ENCODE measurements around the gene CHGA. TPM values are rescaled to one million over a fixed set of nuclear protein-coding genes. Genes with fewer than 3 reads are reported as not detected.

Gene CHGA
- total RNA-seq, 1 experiment from 2014 or later, result 10.5 TPM

GRCh38 chr14:92958373-92959188, 35.6 kb downstream of the CHGA start:
- DNase-seq (ENCODE audit: extremely low read depth, low read depth), result no peak

GRCh38 chr14:92959189-92959531, 36.2 kb downstream of the CHGA start:
- DNase-seq (ENCODE audit: extremely low read depth, low read depth), result no peak

GRCh38 chr14:92959761-92960680, 37.1 kb downstream of the CHGA start:
- DNase-seq (ENCODE audit: extremely low read depth, low read depth), result no peak

- DNase-seq (ENCODE audit: extremely low read depth, low read depth), result no peak
Measured at GRCh38 chr14:92960706-92961566, 38.0 kb downstream of the CHGA start.

GRCh38 chr14:92961567-92961855, 38.6 kb downstream of the CHGA start:
- DNase-seq (ENCODE audit: extremely low read depth, low read depth), result no peak

GRCh38 chr14:92962031-92962830, 39.3 kb downstream of the CHGA start:
- DNase-seq (ENCODE audit: extremely low read depth, low read depth), result no peak

- DNase-seq (ENCODE audit: extremely low read depth, low read depth), result no peak
Measured at GRCh38 chr14:92962831-92963095, 39.8 kb downstream of the CHGA start.

GRCh38 chr14:92963301-92964123, 40.6 kb downstream of the CHGA start:
- no peak for DNase-seq (ENCODE audit: extremely low read depth, low read depth)

GRCh38 chr14:92964124-92965109, 41.5 kb downstream of the CHGA start:
- DNase-seq (ENCODE audit: extremely low read depth, low read depth), result no peak

GRCh38 chr14:92965281-92965680, 42.3 kb downstream of the CHGA start:
- DNase-seq (ENCODE audit: extremely low read depth, low read depth), result no peak

- no peak for DNase-seq (ENCODE audit: extremely low read depth, low read depth)
Measured at GRCh38 chr14:92967346-92967926, 44.5 kb downstream of the CHGA start.

GRCh38 chr14:92968291-92969020, 45.5 kb downstream of the CHGA start:
- DNase-seq (ENCODE audit: extremely low read depth, low read depth), result no peak

GRCh38 chr14:92969430-92969829, 46.5 kb downstream of the CHGA start:
- DNase-seq (ENCODE audit: extremely low read depth, low read depth), result no peak

- DNase-seq (ENCODE audit: extremely low read depth, low read depth), result no peak
Measured at GRCh38 chr14:92969871-92970270, 46.9 kb downstream of the CHGA start.

GRCh38 chr14:92970271-92970670, 47.3 kb downstream of the CHGA start:
- no peak for DNase-seq (ENCODE audit: extremely low read depth, low read depth)

- DNase-seq (ENCODE audit: extremely low read depth, low read depth), result no peak
Measured at GRCh38 chr14:92971601-92972180, 48.7 kb downstream of the CHGA start.

- DNase-seq (ENCODE audit: extremely low read depth, low read depth), result peak; percentile 12
Measured at GRCh38 chr14:92973261-92973797, 50.4 kb downstream of the CHGA start.

Data from NCI-H460 (cell line).